NCI-H82 (cell line): ENCODE data around the gene DNAJB11.
"Not testable (repeated sequence)": the region's sequence is repeated elsewhere in the genome, so short reads cannot be mapped to it uniquely, and the experiment has no call there.

Experiments used
- DNase-seq: peaks from one replicate; lab custom pipeline; 2025; lab: John Stamatoyannopoulos, UW

Gene DNAJB11

DNA sequence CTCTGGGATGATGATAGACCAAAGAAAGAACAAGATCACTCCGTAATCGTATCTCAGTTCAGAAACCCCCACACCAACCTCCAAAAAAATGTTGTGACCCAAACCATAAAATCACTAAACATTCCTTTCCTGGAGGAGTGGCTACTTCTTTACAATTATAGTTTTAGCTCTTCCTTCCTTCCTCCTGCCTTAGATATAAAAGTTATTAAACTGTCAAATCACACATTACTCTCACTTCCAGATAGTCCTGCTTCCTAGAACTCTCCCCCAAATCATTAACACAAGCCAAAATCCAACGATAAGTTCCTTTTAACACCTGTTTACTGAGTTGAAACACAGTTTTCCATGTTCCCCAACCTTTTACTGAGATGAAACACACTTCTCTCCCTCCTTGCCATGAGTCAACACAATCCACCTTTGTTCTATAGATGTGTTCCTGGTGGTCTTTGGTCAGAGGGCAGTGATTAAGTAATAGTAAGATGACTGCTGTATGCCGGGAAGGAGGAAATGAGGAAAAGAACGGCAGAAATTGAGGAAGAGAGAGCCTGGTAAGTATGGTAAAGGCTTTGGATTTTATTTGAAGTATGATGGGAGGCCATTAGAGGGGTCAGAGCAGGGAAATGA, 18.0 kb upstream of the DNAJB11 start:
- no peak for DNase-seq

DNA sequence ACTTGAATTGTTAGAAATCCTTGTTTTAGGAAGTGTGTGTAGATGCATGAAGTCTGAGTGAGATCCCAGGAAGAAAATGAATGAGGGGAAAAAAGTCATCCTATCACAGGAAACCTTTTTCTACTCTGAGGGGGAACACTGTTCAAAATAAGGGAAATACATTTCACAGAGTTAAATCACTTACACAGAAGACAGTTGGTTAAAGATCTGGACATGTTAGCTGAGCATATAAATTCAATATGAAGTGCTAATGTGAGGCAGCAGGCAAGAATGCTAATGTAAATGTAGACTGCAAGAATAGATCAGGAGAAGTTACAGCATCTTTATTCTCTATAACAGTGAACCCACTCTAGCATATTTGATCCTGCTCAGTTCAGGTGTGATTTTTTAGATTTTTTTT, 5.9 kb upstream of the DNAJB11 start:
- DNase-seq, result no peak

DNA sequence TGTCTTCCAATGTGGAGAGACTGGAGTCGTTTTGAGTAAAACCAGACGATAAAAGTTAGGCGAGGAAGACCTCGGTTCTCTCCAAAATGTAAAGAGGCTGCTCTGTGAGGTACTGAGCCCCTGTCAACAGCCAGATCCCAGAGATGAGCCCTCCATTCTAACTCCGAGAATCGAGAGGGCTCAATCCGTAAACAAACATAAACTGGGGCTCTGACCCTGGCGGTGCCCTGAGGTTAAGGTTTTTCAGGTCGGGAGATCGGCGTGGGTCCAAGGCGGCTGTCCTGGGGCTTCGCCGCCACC, 3.8 kb upstream of the DNAJB11 start:
- DNase-seq, result no peak

DNA sequence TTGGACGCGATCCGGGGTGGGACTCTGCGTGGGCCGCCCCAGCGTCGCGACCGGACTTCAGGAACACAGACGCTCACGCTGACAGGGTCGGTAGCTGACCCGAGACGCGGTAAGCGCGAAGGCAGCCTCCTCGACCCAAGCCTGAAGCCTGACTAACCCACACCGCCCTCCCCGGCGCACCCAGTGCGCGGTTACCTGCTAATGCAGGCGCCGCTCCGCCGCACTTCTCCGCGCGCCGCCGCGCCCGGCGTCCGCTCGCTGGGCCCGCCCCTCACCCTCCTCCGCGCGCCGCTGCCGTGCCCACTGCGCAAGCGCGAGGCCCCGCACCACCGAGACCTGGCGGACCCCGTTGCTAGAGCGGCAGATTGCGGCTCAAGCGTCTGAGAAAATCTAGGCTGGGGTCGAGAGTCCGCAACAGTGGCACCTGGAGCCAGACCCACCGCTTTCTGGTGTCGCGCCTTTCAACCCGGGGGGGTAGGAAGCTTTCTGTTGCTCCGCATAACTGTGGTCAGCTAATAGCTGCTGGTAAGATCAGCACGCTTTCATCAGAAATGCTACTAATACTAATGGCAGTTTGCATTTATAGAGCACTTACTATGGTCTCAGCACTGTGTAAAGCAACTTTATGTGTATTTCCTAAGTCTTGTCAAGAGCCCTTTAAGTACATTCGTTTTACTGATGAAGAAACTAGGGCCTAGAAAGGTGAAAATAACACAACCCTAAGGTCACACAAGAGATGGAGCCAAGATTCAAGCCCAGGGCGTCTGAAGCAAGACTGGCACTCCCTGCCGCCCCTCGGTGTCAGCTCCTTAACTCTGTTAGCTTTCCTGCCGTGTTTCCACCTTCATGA, 3.2 kb upstream of the DNAJB11 start, which contains the start of gene TBCCD1:
Gene TBCCD1 (minus strand): TSS at position 268 of the 850 bp plus-strand sequence. CDS start 3,010 bp downstream, outside the sequence.
- peak; percentile 95 for DNase-seq

DNA sequence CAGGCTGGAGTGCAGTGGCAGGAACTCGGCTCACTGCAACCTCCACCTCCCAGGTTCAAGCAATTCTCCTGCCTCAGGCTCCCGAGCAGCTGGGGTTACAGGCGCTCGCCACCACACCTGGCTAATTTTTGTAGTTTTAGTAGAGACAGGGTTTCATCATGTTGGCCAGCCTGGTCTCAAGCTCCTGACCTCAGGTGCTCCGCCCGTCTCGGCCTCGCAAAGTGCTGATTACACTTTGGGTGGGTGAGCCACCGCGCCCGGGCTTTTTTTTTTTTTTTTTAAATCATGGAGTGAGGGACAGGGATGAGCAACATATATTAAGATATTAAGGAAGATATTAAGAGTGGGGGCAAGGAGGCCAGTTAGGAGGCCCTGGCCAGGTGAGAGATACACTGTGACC, 1.2 kb upstream of the DNAJB11 start:
- not testable (repeated sequence) for DNase-seq

DNA sequence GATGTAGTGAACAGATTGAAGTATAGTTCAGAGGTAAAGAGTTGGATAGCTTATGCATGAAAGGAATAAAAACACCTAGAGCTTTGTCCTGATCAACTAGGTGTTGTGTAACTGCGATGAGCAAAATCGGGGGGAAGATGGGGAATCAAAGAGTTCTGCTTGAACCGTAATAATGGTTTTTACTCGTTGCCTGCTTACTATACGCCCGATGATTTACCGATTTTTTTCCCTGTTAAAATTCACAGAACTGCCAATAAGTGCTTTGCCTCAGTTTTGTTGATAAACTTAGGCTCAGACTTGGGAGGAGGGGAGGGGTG, 783 bp upstream of the DNAJB11 start:
- DNase-seq, result no peak

DNA sequence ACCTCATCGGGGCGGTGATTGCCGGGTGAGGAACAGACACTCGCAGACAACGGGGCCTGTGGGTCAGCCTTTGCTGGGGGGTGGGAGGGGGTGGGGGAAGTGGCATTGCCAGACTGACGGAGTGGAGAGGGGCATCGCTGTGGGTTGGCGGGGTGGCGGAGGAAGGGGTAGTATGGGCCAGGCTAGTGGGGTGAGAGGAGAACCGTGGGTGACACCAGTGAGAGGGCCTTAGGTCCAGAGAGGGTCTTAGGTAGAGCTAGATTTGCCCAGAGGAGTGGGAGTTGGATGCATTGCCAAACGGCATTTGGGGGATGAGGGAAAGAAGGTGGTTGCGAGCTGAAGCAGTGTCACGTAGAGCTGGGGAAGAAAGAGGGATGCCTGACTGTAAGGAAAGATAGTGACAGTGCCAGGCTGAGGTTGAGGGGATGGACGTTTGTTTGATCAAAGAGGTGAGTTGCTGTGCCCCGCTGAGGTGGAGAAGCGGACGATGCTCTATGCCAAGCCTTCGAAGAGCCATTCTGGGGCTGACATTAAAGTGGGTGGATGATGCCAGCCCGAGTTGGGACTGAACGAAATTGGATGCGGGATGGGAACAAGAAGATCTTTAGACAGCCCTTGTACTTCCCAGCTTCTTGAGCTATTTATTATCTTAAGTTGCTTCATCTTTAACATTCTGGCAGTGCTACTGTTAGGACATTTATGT, 572 bp downstream of the DNAJB11 start:
- no peak for DNase-seq

DNA sequence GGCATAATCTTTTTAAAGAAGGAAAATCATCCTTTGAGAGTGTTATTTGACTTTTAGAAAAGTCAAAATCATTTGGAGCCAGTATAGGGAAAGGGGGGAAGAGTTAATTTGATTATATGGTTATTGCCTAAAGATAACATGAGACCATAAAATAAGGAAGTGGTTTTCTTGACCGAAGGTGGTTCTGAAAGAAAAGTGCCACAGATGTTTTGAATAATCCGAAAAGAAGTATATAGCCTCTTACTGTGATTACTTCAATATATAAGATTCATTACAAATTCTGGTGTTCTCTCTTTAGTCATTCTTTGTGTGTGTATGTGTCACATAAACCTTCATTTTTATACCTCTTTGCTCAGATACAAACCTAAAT, 1.1 kb downstream of the DNAJB11 start:
- DNase-seq, result no peak

DNA sequence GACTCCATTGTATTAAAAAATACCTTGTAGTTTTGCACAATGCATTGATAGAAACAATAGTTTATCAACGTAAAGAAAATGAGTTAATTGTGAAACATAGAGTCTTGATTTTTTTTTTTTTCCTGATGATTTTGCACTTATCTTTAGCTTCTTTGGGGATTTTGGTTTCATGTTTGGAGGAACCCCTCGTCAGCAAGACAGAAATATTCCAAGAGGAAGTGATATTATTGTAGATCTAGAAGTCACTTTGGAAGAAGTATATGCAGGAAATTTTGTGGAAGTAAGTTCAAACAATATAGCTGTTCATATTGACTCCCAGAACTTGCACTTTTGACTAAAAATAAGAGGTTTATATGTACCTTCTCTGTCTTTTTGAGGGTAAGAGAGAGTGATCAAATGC, 7.0 kb downstream of the DNAJB11 start:
- no peak for DNase-seq

DNA sequence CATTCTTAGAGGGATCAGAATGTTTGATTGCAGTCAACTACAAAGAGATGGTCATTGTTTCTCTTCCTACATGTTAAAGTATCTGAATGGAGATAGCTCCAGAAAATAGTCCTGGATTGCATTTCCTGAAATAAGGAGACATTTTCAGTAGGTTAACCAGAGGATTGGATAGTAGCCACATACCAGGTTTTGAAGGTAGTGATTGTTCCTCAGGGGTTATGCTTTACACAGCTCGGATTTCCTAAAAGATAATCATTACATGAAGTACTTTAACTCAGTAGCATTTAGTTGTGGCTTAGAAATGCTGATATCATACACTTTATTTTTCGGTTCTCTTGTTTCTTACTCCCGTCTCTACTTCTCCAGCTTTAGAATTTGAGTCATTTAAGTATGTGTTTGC, 10.3 kb downstream of the DNAJB11 start:
- DNase-seq, result no peak

DNA sequence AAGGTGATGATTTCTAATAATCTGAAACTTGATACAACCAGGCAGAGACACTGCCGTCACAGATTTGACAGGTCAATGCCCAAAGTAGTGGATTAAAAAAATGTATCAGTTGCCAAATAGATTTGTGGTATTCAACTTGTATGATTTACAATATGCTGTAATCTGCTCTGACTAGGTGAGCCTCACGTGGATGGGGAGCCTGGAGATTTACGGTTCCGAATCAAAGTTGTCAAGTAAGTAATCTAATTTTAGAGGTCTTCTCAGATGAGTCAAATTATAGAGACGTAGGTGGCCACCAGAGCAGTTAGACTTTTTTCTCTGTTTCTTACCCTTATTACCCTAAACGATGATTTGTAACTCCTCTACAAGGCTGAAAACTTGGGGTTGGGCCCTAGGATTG, 12.0 kb downstream of the DNAJB11 start:
- DNase-seq, result no peak

DNA sequence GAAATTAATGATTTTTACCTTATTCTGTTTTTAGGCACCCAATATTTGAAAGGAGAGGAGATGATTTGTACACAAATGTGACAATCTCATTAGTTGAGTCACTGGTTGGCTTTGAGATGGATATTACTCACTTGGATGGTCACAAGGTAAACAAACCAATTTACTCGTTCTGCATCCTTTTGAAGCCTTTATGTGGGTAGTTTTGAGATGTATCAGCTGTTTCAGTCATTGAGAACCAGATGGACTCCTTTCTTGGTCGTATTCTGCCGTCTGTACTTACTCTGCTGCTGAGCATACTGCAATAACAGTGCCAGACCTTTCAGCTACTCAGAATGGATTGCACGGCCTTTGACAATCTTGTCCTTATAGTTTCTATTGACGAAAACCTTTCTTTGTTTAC, 13.3 kb downstream of the DNAJB11 start:
- DNase-seq, result no peak

DNA sequence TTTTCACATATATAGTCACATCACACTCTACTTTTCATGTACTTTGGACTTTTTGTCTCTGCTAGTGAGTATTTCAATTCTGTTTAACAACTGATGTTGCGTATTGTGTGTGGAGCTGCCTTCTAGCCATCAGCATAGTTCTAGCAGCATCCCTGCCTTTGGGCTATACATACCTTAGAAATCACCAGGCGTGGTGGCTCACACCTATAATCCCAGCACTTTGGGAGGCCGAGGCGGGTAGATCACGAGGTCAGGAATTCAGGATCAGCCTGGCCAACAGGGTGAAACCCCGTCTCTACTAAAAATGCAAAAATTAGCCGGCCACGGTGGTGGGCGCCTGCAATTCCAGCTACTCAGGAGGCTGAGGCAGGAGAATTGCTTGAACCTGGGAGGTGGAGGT, 15.7 kb downstream of the DNAJB11 start:
- not testable (repeated sequence) for DNase-seq

DNA sequence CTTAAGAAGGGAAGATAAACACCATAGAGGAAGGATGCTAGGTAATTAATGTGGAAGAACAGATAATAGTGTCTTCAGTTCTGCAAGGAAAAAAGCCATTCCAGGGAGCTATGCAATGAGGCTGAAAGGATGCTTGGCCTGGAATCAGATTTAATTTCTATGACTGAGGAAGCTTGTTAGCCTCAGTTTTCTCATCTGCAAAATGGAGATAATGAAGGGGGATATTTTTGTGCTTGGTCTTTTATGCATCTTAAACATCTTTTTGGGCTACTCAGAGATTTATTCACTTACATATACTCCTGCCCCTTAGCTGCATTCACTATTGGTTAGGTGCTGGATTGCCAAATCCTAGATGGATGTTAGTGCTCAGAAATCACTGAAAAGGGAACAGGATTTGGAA, 16.7 kb downstream of the DNAJB11 start:
- DNase-seq, result no peak

DNA sequence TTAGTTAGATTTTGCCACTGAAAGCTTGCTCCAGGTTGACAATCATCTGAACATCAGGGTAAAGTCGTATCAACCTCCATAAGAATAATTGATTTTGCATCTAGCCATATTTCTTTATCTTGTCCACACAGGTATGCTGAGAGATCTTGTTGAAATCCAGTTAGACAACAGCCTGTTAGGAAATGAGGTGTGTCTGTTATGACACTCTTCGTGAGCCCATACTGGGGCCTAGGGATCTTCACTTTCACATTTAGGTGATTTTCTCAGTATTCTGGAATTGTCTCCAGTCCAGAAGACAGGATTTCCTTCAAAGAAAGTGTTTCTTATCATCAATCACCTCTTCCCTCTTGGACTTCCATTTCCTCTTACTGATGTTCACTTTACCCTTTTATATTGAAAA, 18.1 kb downstream of the DNAJB11 start:
- DNase-seq, result no peak

DNA sequence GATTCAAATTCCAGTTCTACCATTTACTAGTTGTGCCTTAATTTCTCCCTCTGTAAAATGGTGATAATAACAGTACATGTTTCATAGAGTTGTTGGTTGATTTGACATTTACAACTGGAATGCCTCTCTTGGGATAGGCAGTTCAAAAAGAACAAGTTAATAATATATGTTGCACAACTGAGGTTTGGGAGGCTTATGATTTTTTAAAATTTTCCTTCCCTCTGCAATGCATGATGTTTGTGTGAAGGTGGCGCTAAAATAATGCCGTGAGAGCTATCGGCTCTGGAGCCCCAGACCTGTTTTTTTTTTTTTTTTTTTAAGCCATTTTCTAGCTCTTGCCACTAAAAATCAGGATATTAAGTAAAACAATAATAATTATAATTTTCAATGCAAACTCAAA, 18.6 kb downstream of the DNAJB11 start:
- DNase-seq, result no peak

DNA sequence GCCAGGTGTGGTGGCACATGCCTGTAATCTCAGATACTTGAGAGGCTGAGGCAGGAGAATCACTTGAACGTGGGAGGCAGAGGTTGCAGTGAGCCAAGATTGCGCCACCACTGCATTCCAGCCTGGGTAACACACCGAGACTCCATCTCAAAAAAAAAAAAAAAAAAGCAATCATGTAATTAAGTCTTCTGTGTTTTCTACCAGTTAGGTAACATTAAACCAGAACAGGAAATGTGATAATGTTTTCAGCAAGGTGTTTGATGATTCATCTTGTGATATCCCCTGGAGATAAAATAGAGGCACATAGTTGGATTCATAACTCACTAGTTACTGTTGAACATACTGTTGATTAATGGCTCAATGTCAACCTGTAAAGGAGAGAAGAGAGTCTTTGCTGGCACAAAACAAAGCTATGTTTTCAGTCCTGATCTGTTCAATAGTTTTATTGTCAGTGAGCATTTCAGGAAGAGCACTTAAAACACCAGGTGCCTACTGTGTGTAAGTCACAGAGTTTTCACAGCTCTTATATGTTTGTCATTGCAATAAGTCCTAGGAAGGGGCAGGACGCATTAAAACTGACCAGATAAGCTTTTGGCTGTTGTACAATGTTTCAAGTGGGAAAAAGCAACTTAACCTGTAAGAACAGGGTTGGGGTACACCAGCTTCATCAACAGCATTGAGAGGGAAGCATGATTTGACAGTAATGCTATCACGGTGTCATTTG, 19.5 kb downstream of the DNAJB11 start:
- DNase-seq, result no peak

DNA sequence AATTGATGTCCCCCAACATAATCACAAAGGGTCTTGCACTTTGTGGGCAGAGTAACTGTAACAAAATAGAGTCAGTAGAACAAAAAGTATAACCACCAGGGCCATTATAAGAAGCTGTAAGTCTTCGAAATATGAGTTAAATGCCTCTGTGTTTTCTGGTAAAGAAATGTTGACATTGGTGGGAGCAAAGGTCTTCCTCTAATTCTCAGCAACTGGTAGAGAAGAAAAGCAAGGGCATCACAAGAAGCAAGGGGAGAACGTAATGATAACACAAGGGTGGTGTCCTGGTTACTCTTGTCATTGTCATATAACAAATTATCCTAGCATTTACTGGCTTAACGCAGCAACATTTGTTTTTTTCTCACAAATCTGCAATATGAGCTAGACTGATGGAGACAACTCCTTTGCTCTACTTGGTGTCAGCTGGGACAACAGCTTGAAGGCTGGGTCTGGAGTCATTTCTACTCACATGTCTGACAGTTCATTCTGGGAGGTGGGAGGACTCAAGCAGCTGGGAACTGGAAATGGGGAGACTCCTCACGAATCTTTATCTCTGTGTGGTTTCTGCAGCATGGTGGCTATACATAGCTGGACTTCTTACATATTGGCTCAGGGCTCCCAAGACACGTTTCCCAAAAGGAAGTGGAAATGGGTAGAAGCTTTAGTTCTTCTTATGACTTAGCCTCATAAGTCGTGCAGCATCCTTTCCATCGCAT, 20.2 kb downstream of the DNAJB11 start:
- no peak for DNase-seq

DNA sequence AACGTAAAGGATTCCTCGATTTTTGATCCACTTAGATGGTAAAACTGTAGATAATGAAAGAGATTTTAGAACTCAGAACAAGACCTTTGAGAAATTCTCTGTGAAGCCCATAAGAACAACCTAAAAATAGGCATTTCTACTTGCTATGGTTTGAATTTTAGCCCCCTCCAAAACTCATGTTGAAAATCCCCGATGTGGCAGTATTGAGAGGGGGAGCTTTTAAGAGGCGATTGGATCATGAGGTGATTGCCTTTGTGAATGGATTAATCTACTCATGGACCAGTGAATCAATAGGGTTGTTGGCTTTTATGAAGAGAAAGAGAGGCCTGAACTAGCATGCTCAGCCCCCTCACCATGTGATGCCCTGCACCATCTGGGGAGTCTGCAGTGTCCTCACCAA, 22.2 kb downstream of the DNAJB11 start:
- DNase-seq, result no peak

DNA sequence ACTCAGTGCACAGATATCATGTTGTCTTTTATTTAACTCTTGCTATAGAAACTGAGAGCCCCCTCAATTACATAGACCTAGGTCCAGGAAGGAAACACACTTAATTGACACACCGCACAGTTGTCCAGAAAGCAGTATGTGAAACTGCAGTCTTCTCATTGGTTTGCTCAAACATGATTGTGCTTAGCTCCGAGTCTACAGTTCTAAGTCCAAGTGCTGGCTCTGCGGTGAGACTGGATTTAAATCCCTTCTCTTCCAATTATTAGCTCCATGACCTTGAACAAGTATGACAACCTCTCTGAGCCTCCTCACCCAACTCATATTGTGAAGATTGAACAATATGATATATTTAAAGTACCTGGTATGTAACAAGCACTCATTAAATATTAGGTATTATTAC, 23.3 kb downstream of the DNAJB11 start:
- DNase-seq, result no peak

DNA sequence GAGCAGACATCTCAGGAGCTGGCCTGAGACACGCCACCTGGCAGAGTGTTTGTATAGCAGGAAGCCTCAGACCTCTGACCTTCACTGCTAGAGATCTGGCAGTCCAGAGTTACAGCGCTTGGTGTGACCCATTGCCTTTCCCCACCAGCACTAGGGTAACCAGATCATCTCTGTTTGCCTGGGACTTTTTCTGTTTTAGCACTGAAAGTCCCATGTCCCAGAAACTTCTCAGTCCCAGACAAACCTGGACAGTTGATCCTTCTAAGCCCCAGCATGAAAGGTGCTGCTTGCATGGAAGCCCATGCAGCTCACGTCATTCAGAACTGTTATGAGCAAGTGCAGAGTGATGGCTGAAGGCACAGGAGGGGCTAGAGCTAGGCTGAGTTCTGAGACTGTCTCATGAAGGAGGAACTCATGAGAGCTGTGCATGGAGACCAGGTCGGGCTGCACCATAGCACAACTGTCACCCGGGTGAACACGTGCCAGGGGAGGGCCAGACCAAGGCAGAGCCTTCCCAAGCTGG, 24.1 kb downstream of the DNAJB11 start:
- DNase-seq, result no peak
